ENCODE results near the gene RNF112.
A peak's percentile ranks its signal among the peaks of the same experiment; 100 is the strongest.

The RNF112 gene

GRCh38 chr17:19414396-19415280 is 3.6 kb downstream of the RNF112 start:
- Histone ChIP-seq H3K9me3 (ENCODE audit: control extremely low read depth in 1 of 5, control insufficient read depth in 4 of 5, insufficient read depth in 2 of 5, low read depth in 1 of 5, low read length in 4 of 5) (no peaks in the 10 kb centered on the region), H3K36me3 (ENCODE audit: control insufficient read depth in 4 of 4, insufficient read depth in 4 of 4, low read length in 3 of 4) (no peaks in the 10 kb centered on the region), H3K27me3 (replicated peaks in 2 of 5; ENCODE audit: control insufficient read depth in 4 of 5, insufficient read depth in 5 of 5, low read length in 4 of 5) (peaks cover 0 to 28% (median 8%) of the 10 kb centered on the region in 5 experiments), H3K4me1 (ENCODE audit: control extremely low read depth in 1 of 4, control insufficient read depth in 4 of 4, insufficient read depth in 4 of 4, low read length in 3 of 4) (peaks cover 0 to 3% (median 0%) of the 10 kb centered on the region in 4 experiments), H3K4me3 (ENCODE audit: control insufficient read depth in 1 of 7, extremely low read depth in 1 of 7, insufficient read depth in 4 of 7, low read depth in 2 of 7, low read length in 6 of 7) (no peak overlapping the region), H3K27ac (ENCODE audit: insufficient read depth in 1 of 2, low read depth in 1 of 2, low read length in 2 of 2, poor library complexity in 1 of 2, severe bottlenecking in 2 of 2) (no peak overlapping the region)
- ChIA-PET CTCF (no interaction called here), POLR2A (no interaction called here)
- WGBS (ENCODE audit: insufficient coverage), result 95% methylated on average over 26 of the region's 28 CpGs
- no peak for DNase-seq

- POLR2A ChIA-PET, result no interaction called here
- no peaks in the 10 kb centered on the region for H3K36me3 ChIP-seq (ENCODE audit: control insufficient read depth in 4 of 4, insufficient read depth in 4 of 4, low read length in 3 of 4)
- H3K27me3 ChIP-seq (replicated peaks in 2 of 5; ENCODE audit: control insufficient read depth in 4 of 5, insufficient read depth in 5 of 5, low read length in 4 of 5), result peaks cover 0 to 26% (median 5%) of the 10 kb centered on the region in 5 experiments
- H3K4me3 ChIP-seq (ENCODE audit: control insufficient read depth in 1 of 7, extremely low read depth in 1 of 7, insufficient read depth in 4 of 7, low read depth in 2 of 7, low read length in 6 of 7), result no peak overlapping the region
- 74% methylated on average over 12 of the region's 13 CpGs for WGBS (ENCODE audit: insufficient coverage)
- no peaks in the 10 kb centered on the region for H3K9me3 ChIP-seq (ENCODE audit: control extremely low read depth in 1 of 5, control insufficient read depth in 4 of 5, insufficient read depth in 2 of 5, low read depth in 1 of 5, low read length in 4 of 5)
- H3K4me1 ChIP-seq (ENCODE audit: control extremely low read depth in 1 of 4, control insufficient read depth in 4 of 4, insufficient read depth in 4 of 4, low read length in 3 of 4), result peaks cover 0 to 3% (median 0%) of the 10 kb centered on the region in 4 experiments
- no peak overlapping the region for H3K27ac ChIP-seq (ENCODE audit: insufficient read depth in 1 of 2, low read depth in 1 of 2, low read length in 2 of 2, poor library complexity in 1 of 2, severe bottlenecking in 2 of 2)
- CTCF ChIA-PET, result no interaction called here
- DNase-seq, result no peak
These were observed 4.3 kb downstream of the RNF112 start for GRCh38 chr17:19415311-19415710.

DNA sequence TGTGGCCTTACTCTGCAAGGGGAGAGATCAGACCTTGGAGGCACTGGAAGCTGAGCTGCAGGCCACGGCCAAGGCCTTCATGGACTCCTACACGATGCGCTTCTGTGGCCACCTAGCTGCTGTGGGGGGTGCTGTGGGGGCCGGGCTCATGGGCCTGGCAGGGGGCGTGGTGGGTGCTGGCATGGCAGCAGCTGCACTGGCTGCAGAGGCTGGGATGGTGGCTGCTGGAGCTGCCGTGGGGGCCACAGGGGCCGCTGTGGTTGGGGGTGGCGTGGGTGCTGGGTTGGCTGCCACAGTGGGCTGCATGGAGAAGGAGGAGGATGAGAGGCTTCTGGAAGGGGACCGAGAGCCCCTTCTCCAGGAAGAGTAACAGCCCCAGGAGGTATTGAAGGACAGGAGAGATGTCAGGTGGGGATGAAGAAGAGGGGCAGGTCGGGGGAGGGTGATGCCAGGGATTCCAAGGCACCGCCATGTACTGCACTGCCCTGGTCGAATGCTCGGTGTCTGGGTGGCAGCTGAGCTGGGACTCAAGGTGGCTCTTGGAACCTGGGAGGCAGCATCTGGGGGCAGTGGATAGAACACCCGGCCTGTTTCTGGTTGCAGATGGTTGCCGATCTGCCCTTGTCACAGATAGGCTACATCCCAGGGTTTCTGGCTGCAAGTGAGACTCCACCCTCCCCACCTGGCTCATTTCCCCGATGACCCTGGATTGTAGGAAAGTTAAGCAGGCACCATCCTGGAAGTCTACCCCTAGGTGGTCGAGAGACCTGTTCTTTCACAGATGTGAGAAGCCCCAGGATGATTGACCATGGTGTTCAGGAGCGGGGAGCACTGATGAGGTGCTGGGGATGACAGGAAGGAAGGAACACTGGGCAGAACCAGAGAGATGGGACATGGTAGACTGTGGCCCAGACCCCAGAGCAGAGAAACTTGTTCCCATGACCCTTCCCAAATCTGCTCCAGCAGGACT is 5.1 kb downstream of the RNF112 start:
- Histone ChIP-seq H3K27ac (ENCODE audit: insufficient read depth in 1 of 2, low read depth in 1 of 2, low read length in 2 of 2, poor library complexity in 1 of 2, severe bottlenecking in 2 of 2) (no peak overlapping the region), H3K36me3 (ENCODE audit: control insufficient read depth in 4 of 4, insufficient read depth in 4 of 4, low read length in 3 of 4) (no peaks in the 10 kb centered on the region), H3K27me3 (replicated peaks in 2 of 5; ENCODE audit: control insufficient read depth in 4 of 5, insufficient read depth in 5 of 5, low read length in 4 of 5) (peaks cover 0 to 18% (median 4%) of the 10 kb centered on the region in 5 experiments), H3K9me3 (ENCODE audit: control extremely low read depth in 1 of 5, control insufficient read depth in 4 of 5, insufficient read depth in 2 of 5, low read depth in 1 of 5, low read length in 4 of 5) (no peaks in the 10 kb centered on the region), H3K4me3 (ENCODE audit: control insufficient read depth in 1 of 7, extremely low read depth in 1 of 7, insufficient read depth in 4 of 7, low read depth in 2 of 7, low read length in 6 of 7) (no peak overlapping the region), H3K4me1 (ENCODE audit: control extremely low read depth in 1 of 4, control insufficient read depth in 4 of 4, insufficient read depth in 4 of 4, low read length in 3 of 4) (peaks cover 0 to 3% (median 0%) of the 10 kb centered on the region in 4 experiments)
- POLR2A ChIA-PET, result interaction anchor here (0.5 kb wide), 1 partner anchor 130 kb away, joined by 3 read pairs; no protein-coding TSS in a partner anchor
- 94% methylated on average over 14 of the region's 18 CpGs for WGBS (ENCODE audit: insufficient coverage)
- DNase-seq, result no peak
- CTCF ChIA-PET, result interaction anchor here (1.6 to 1.9 kb wide), 2 partner anchors 15 to 58 kb away, joined by 4 to 5 read pairs; no protein-coding TSS in a partner anchor

GRCh38 chr17:19417611-19418010 is 6.6 kb downstream of the RNF112 start:
- Histone ChIP-seq H3K4me3 (ENCODE audit: control insufficient read depth in 1 of 7, extremely low read depth in 1 of 7, insufficient read depth in 4 of 7, low read depth in 2 of 7, low read length in 6 of 7) (no peak overlapping the region), H3K9me3 (ENCODE audit: control extremely low read depth in 1 of 5, control insufficient read depth in 4 of 5, insufficient read depth in 2 of 5, low read depth in 1 of 5, low read length in 4 of 5) (no peaks in the 10 kb centered on the region), H3K27ac (ENCODE audit: insufficient read depth in 1 of 2, low read depth in 1 of 2, low read length in 2 of 2, poor library complexity in 1 of 2, severe bottlenecking in 2 of 2) (no peak overlapping the region), H3K27me3 (replicated peaks in 2 of 5; ENCODE audit: control insufficient read depth in 4 of 5, insufficient read depth in 5 of 5, low read length in 4 of 5) (peaks cover 0 to 12% (median 0%) of the 10 kb centered on the region in 5 experiments), H3K4me1 (ENCODE audit: control extremely low read depth in 1 of 4, control insufficient read depth in 4 of 4, insufficient read depth in 4 of 4, low read length in 3 of 4) (peaks cover 0 to 3% (median 0%) of the 10 kb centered on the region in 4 experiments), H3K36me3 (ENCODE audit: control insufficient read depth in 4 of 4, insufficient read depth in 4 of 4, low read length in 3 of 4) (no peaks in the 10 kb centered on the region)
- WGBS (ENCODE audit: insufficient coverage), result 64% methylated on average over 3 of the region's 3 CpGs
- ChIA-PET POLR2A (no interaction called here), CTCF (interaction anchor here (0.7 to 2.2 kb wide), 7 partner anchors 9 to 60 kb away, joined by 3 to 10 read pairs (median 5); partner anchors contain the start of gene B9D1)
- no peak for DNase-seq

- H3K4me3 ChIP-seq (ENCODE audit: control insufficient read depth in 1 of 7, extremely low read depth in 1 of 7, insufficient read depth in 4 of 7, low read depth in 2 of 7, low read length in 6 of 7), result no peak overlapping the region
- peaks cover 0 to 12% (median 0%) of the 10 kb centered on the region in 5 experiments for H3K27me3 ChIP-seq (replicated peaks in 2 of 5; ENCODE audit: control insufficient read depth in 4 of 5, insufficient read depth in 5 of 5, low read length in 4 of 5)
- CTCF ChIA-PET, result interaction anchor here (0.7 to 2.2 kb wide), 5 partner anchors 8 to 56 kb away, joined by 3 to 10 read pairs (median 5); partner anchors contain the start of gene B9D1
- POLR2A ChIA-PET, result no interaction called here
- H3K36me3 ChIP-seq (ENCODE audit: control insufficient read depth in 4 of 4, insufficient read depth in 4 of 4, low read length in 3 of 4), result no peaks in the 10 kb centered on the region
- WGBS (ENCODE audit: insufficient coverage), result 58% methylated on average over 5 of the region's 7 CpGs
- H3K4me1 ChIP-seq (ENCODE audit: control extremely low read depth in 1 of 4, control insufficient read depth in 4 of 4, insufficient read depth in 4 of 4, low read length in 3 of 4), result peaks cover 0 to 3% (median 0%) of the 10 kb centered on the region in 4 experiments
- H3K27ac ChIP-seq (ENCODE audit: insufficient read depth in 1 of 2, low read depth in 1 of 2, low read length in 2 of 2, poor library complexity in 1 of 2, severe bottlenecking in 2 of 2), result no peak overlapping the region
- peak; percentile 67 to 83 (median 80) for DNase-seq
- H3K9me3 ChIP-seq (ENCODE audit: control extremely low read depth in 1 of 5, control insufficient read depth in 4 of 5, insufficient read depth in 2 of 5, low read depth in 1 of 5, low read length in 4 of 5), result no peaks in the 10 kb centered on the region
These were observed 7.4 kb downstream of the RNF112 start for GRCh38 chr17:19418251-19418992.

DNA sequence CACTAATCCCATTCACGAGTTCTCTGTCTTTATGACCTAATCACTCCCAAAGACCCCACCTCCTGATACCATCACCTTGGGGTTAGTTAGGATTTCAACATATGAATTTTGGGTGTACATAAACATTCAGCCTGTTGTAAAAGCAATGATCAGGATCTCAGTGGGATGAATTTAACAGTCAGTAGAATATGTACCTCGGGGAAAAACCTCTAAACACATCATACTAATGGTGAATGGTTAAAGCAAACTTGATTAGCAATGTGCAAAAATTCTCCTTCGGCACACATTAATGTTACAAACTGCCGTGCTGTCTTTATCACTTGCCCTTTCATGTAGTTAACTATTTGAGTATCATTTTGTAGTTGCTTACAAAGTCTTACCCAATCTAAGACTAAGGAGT is 10.2 kb downstream of the RNF112 start:
- H3K4me3 ChIP-seq (ENCODE audit: control insufficient read depth in 1 of 7, extremely low read depth in 1 of 7, insufficient read depth in 4 of 7, low read depth in 2 of 7, low read length in 6 of 7), result no peak overlapping the region
- DNase-seq, result no peak
- no peaks in the 10 kb centered on the region for H3K9me3 ChIP-seq (ENCODE audit: control extremely low read depth in 1 of 5, control insufficient read depth in 4 of 5, insufficient read depth in 2 of 5, low read depth in 1 of 5, low read length in 4 of 5)
- H3K36me3 ChIP-seq (ENCODE audit: control insufficient read depth in 4 of 4, insufficient read depth in 4 of 4, low read length in 3 of 4), result no peaks in the 10 kb centered on the region
- H3K4me1 ChIP-seq (ENCODE audit: control extremely low read depth in 1 of 4, control insufficient read depth in 4 of 4, insufficient read depth in 4 of 4, low read length in 3 of 4), result peaks cover 0 to 3% (median 0%) of the 10 kb centered on the region in 4 experiments
- no CpG with 5 or more reads among the region's 4 CpGs for WGBS (ENCODE audit: insufficient coverage)
- POLR2A ChIA-PET, result no interaction called here
- no peak overlapping the region for H3K27ac ChIP-seq (ENCODE audit: insufficient read depth in 1 of 2, low read depth in 1 of 2, low read length in 2 of 2, poor library complexity in 1 of 2, severe bottlenecking in 2 of 2)
- CTCF ChIA-PET, result no interaction called here
- peaks cover 0 to 4% (median 0%) of the 10 kb centered on the region in 5 experiments for H3K27me3 ChIP-seq (replicated peaks in 2 of 5; ENCODE audit: control insufficient read depth in 4 of 5, insufficient read depth in 5 of 5, low read length in 4 of 5)
